HCT116 (cell line): Measurements from ENCODE around the gene NFIX. TPM values are rescaled to one million over a fixed set of nuclear protein-coding genes. Genes with fewer than 3 reads are reported as not detected.

ENCODE experiments used
- ATAC-seq: fragments of 200-7000 bp; cut with Tn5 transposase; 2 replicates; pipeline ENCODE4 v1.9.1; 2020; ENCODE audit warnings: mild to moderate bottlenecking, moderate library complexity
- BruUV-seq: library from RNA; stranded (reverse); fragments of 400-500 nt; replicated peaks from 2 replicates; lab custom pipeline; 2021; lab: Mats Ljungman, UMichigan
- CTCF ChIA-PET: fragments of 300-600 bp; sonication (Branson Sonifier 250); formaldehyde crosslinking; loops from one replicate; lab custom pipeline; 2021; ENCODE audit warnings: antibody characterized with exemption; lab: Charles Lee
- POLR2A ChIA-PET: fragments of 300-600, 350-600 bp; sonication (Branson Sonifier 250); formaldehyde crosslinking; loops from one replicate; lab custom pipeline; 2021; ENCODE audit warnings: antibody characterized with exemption; lab: Charles Lee
- RAD21 ChIA-PET, 2 experiments: fragments of 300-600 bp; sonication (Branson Sonifier 250); formaldehyde crosslinking; loops; one replicate each; lab custom pipeline; 2023; ENCODE audit warnings: low total read pairs in 2 of 2; ENCODE audit not compliant: uncharacterized antibody in 2 of 2, unreplicated experiment in 2 of 2, low non-redundant PET in 1 of 2; lab: Charles Lee
- DNase-seq: peaks from one replicate; pipeline ENCODE4 v3.0.0-alpha.2; 2010; ENCODE audit warnings: low read depth, low spot score
- H2AFZ ChIP-seq: fragments of 200-600 bp; shearing (Covaris generic), sonication (generic); 2 replicates; pipeline ENCODE4 v1.6.1; 2017; ENCODE audit warnings: low read depth, mixed run types, mixed read lengths, antibody characterized with exemption, low read length; ENCODE audit not compliant: poor library complexity, severe bottlenecking
- H3K27ac ChIP-seq: 2 replicates; pipeline ENCODE4 v1.5.1; 2012; ENCODE audit warnings: low read depth, low read length
- H3K27me3 ChIP-seq: fragments of 200-600 bp; sonication (generic); 2 replicates; pipeline ENCODE4 v1.6.1; 2016; ENCODE audit warnings: mixed run types, low read length, mixed read lengths; ENCODE audit not compliant: insufficient read depth
- H3K36me3 ChIP-seq, 2 experiments: fragments of 200-500 bp in 1 of 2; fragments of 200-600 bp in 1 of 2; sonication (Bioruptor generic) in 1 of 2; sonication (generic) in 1 of 2; 2 replicates each; pipeline versions ENCODE4 v1.5.1 to v1.6.1; 2014 to 2016; ENCODE audit warnings: low read length in 2 of 2, inconsistent platforms in 1 of 2, mixed read lengths in 1 of 2, mixed run types in 1 of 2; ENCODE audit not compliant: insufficient read depth in 2 of 2, control insufficient read depth in 1 of 2
- H3K4me1 ChIP-seq, 2 experiments: fragments of 200-600 bp in 1 of 2; sonication (generic) in 1 of 2; 2 replicates each; pipeline versions ENCODE4 v1.5.1 to v1.6.1; 2012 to 2017; ENCODE audit warnings: low read length in 2 of 2, inconsistent platforms in 1 of 2, mild to moderate bottlenecking in 1 of 2, mixed read lengths in 1 of 2, mixed run types in 1 of 2, moderate library complexity in 1 of 2; ENCODE audit not compliant: insufficient read depth in 2 of 2, control insufficient read depth in 1 of 2
- H3K4me2 ChIP-seq: fragments of 200-600 bp; sonication (generic); 2 replicates; pipeline ENCODE4 v1.6.1; 2017; ENCODE audit warnings: mixed run types, low read length, mixed read lengths
- H3K4me3 ChIP-seq, 2 experiments: fragments of 200-600 bp in 1 of 2; sonication (generic) in 1 of 2; replicated peaks in 1 of 2; 2 replicates each; pipeline ENCODE4 v1.5.1; 2011 to 2016; ENCODE audit warnings: low read length in 2 of 2, control low read depth in 1 of 2, low read depth in 1 of 2, mild to moderate bottlenecking in 1 of 2, mixed read lengths in 1 of 2, mixed run types in 1 of 2
- H3K79me2 ChIP-seq: fragments of 200-600 bp; sonication (generic); 2 replicates; pipeline ENCODE4 v1.6.1; 2017; ENCODE audit warnings: mild to moderate bottlenecking, mixed run types, low read length, moderate library complexity, mixed read lengths; ENCODE audit not compliant: insufficient read depth
- H3K9ac ChIP-seq: fragments of 200-600 bp; sonication (generic); 2 replicates; pipeline ENCODE4 v1.6.1; 2016; ENCODE audit warnings: low read length, mixed read lengths
- H3K9me2 ChIP-seq: fragments of 200-600 bp; sonication (generic), shearing (Covaris generic); 2 replicates; pipeline ENCODE4 v1.6.1; 2017; ENCODE audit warnings: mixed run types, mild to moderate bottlenecking, moderate library complexity; ENCODE audit not compliant: insufficient read depth
- H3K9me3 ChIP-seq, 2 experiments: fragments of 200-500 bp in 1 of 2; fragments of 200-600 bp in 1 of 2; sonication (Bioruptor generic) in 1 of 2; sonication (generic) in 1 of 2; 2 replicates each; pipeline ENCODE4 v1.6.1; 2014 to 2017; ENCODE audit warnings: low read length in 2 of 2, mixed read lengths in 2 of 2, inconsistent platforms in 1 of 2, low read depth in 1 of 2, mild to moderate bottlenecking in 1 of 2, mixed run types in 1 of 2, moderate library complexity in 1 of 2; ENCODE audit not compliant: control insufficient read depth in 1 of 2, insufficient read depth in 1 of 2
- H4K20me1 ChIP-seq: fragments of 200-600 bp; sonication (generic), shearing (Covaris generic); 2 replicates; pipeline ENCODE4 v1.6.1; 2017; ENCODE audit warnings: mixed run types, mild to moderate bottlenecking, moderate library complexity; ENCODE audit not compliant: insufficient read depth
- ATF3 ChIP-seq: IDR thresholded peaks from 2 replicates; pipeline ENCODE4 v1.6.1; 2012
- CBX3 ChIP-seq: IDR thresholded peaks from 2 replicates; pipeline ENCODE4 v1.6.1; 2012; ENCODE audit warnings: low read depth
- CTCF ChIP-seq, 3 experiments: fragments of 200-600 bp in 1 of 3; sonication (generic) in 1 of 3; IDR thresholded peaks in 2 of 3; conservative IDR thresholded peaks in 1 of 3; 2 replicates each; pipeline ENCODE4 v1.5.1; 2012 to 2017; ENCODE audit warnings: low read depth in 2 of 3, low read length in 2 of 3, antibody characterized with exemption in 1 of 3, borderline replicate concordance in 1 of 3, control low read depth in 1 of 3, mild to moderate bottlenecking in 1 of 3, mixed read lengths in 1 of 3, mixed run types in 1 of 3, moderate library complexity in 1 of 3; ENCODE audit not compliant: insufficient read depth in 1 of 3
- EGR1 ChIP-seq: IDR thresholded peaks from 2 replicates; pipeline ENCODE4 v1.6.1; 2012; ENCODE audit warnings: low read depth
- ELF1 ChIP-seq: IDR thresholded peaks from 2 replicates; pipeline ENCODE4 v1.6.1; 2012; ENCODE audit warnings: low read depth, borderline replicate concordance
- EZH2phosphoT487 ChIP-seq: fragments of 200-600 bp; IDR thresholded peaks from 2 replicates; pipeline ENCODE4 v1.6.1; 2018; ENCODE audit warnings: antibody characterized with exemption, borderline replicate concordance
- JUND ChIP-seq: IDR thresholded peaks from 2 replicates; pipeline ENCODE4 v1.6.1; 2012
- POLR2A ChIP-seq: IDR thresholded peaks from 2 replicates; pipeline ENCODE4 v1.7.0; 2011; ENCODE audit warnings: borderline replicate concordance; ENCODE audit not compliant: insufficient read depth, insufficient read length; ENCODE audit errors: extremely low read depth
- RAD21 ChIP-seq: IDR thresholded peaks from 2 replicates; pipeline ENCODE4 v1.6.1; 2012; ENCODE audit warnings: low read depth, mild to moderate bottlenecking
- REST ChIP-seq: IDR thresholded peaks from 2 replicates; pipeline ENCODE4 v1.6.1; 2012; ENCODE audit warnings: low read depth
- SIN3A ChIP-seq: IDR thresholded peaks from 2 replicates; pipeline ENCODE4 v1.6.1; 2012; ENCODE audit warnings: low read depth
- YY1 ChIP-seq: IDR thresholded peaks from 2 replicates; pipeline ENCODE4 v1.6.1; 2011; ENCODE audit warnings: low read length, low read depth, moderate library complexity, mild to moderate bottlenecking; ENCODE audit not compliant: insufficient replicate concordance; ENCODE audit errors: extremely low read depth
- ZBTB33 ChIP-seq: IDR thresholded peaks from 2 replicates; pipeline ENCODE4 v1.6.1; 2011; ENCODE audit warnings: mild to moderate bottlenecking, low read length, moderate library complexity; ENCODE audit not compliant: insufficient replicate concordance; ENCODE audit errors: extremely low read depth
- ZFX ChIP-seq: fragments of 450-650 bp; IDR thresholded peaks from 2 replicates; pipeline ENCODE4 v1.6.1; 2017
- ZNF274 ChIP-seq: fragments of 200-500 bp; sonication (Bioruptor generic); IDR thresholded peaks from 2 replicates; pipeline ENCODE4 v1.6.1; 2014; ENCODE audit warnings: mild to moderate bottlenecking, low read depth, low read length, inconsistent platforms
- intact Hi-C: fragments of 100-400 bp; cut with micrococcal nuclease; formaldehyde crosslinking; loops from 2 replicates; pipeline ENCODE4 v1.10.0; 2022
- total RNA-seq: library from RNA; stranded (reverse); gene quantifications from one replicate; pipeline ENCODE4 v1.2.1, GENCODE V29; 2021; ENCODE audit not compliant: unreplicated experiment

Gene NFIX
- total RNA-seq, 1 experiment from 2014 or later, result 34.8 TPM

GRCh38 chr19:13036366-13036976, 41.2 kb downstream of the NFIX start (continued):
- TF ChIP-seq EZH2phosphoT487, result no peak
- no peak for TF ChIP-seq ZBTB33
- TF ChIP-seq ZFX, result no peak
- peak; percentile 58 for TF ChIP-seq RAD21
- TF ChIP-seq YY1, result no peak
- no peak for TF ChIP-seq CBX3
- TF ChIP-seq ATF3, result no peak
- no peak for TF ChIP-seq SIN3A
- TF ChIP-seq, all 23 proteins: peak for 5

- no peaks in the 10 kb centered on the region for H4K20me1 ChIP-seq
- intact Hi-C loops, result no loop called here
- ATAC-seq (peak; percentile 37; the same call in 1 of the 2 replicates), DNase-seq (no peak)
- H3K9me3 ChIP-seq, result no peaks in the 10 kb centered on the region
- H3K4me3 ChIP-seq, result peak overlapping the region in 1 of 2 experiments; percentile 39; a peak in 2 of 4 replicates
- RAD21 ChIA-PET, result no interaction called here
- no peaks in the 10 kb centered on the region for H3K36me3 ChIP-seq
- no peaks in the 10 kb centered on the region; the same call in 1 of the 2 replicates for H3K79me2 ChIP-seq
- no peaks in the 10 kb centered on the region for H3K27me3 ChIP-seq
- BruUV-seq, result TSS peak; percentile 38
- H3K9ac ChIP-seq, result peak overlapping the region; percentile 35
- H3K4me1 ChIP-seq, result peaks cover 46 to 62% of the 10 kb centered on the region in 2 experiments
- 0 out of 2 replicates have a peak overlapping the region, but pooled peaks have one; percentile 6 for H3K27ac ChIP-seq
- H3K4me2 ChIP-seq, result peak overlapping the region; percentile 72
- no peaks in the 10 kb centered on the region for H3K9me2 ChIP-seq
- no peak overlapping the region for H2AFZ ChIP-seq
- POLR2A ChIA-PET, result no interaction called here
- CTCF ChIA-PET, result interaction anchor here (1.4 to 1.5 kb wide), 3 partner anchors 17 to 57 kb away, joined by 3 to 5 read pairs (median 4); no protein-coding TSS in a partner anchor
- no peak for TF ChIP-seq SIN3A
- TF ChIP-seq ATF3, result no peak
- TF ChIP-seq CTCF (IDR thresholded peaks at IDR 0.05 in 2 of 3, conservative IDR thresholded peaks at IDR 0.05 in 1 of 3; ENCODE audit: borderline replicate concordance in 1 of 3, insufficient read depth in 1 of 3, low read depth in 2 of 3, low read length in 2 of 3), result no peak
- no peak for TF ChIP-seq RAD21
- no peak for TF ChIP-seq EGR1
- no peak for TF ChIP-seq POLR2A
- no peak for TF ChIP-seq ZFX
- no peak for TF ChIP-seq ELF1
- no peak for TF ChIP-seq EZH2phosphoT487
- TF ChIP-seq ZNF274, result no peak
- TF ChIP-seq JUND, result peak; percentile 35; the same call in 1 of the 2 replicates
- TF ChIP-seq REST, result no peak
- peak; percentile 15 for TF ChIP-seq YY1
Observed at GRCh38 chr19:13037161-13037560, 41.9 kb downstream of the NFIX start.
